Activated T-helper 1 cell treated with anti-CD3 and anti-CD28 coated beads, Interleukin-12 subunit alpha, Interleukin-12 subunit beta, Interleukin-2, Interleukin-4 antibody, amounts not matched to agents 30 ng/mL and 10 ng/mL and 1 ng/mL, durations not matched to agents 14 hours and 24 hours and 36 hours (primary cell): ENCODE measurements around the gene SLC15A2. TPM values are rescaled to one million over a fixed set of nuclear protein-coding genes. Genes with fewer than 3 reads are reported as not detected.
"Not testable (repeated sequence)": the region's sequence is repeated elsewhere in the genome, so short reads cannot be mapped to it uniquely, and the experiment has no call there.

Source experiments
- DNase-seq: peaks from one replicate; pipeline ENCODE4 v3.0.0; 2021; ENCODE audit warnings: low spot score
- H3K27ac Mint-ChIP-seq: one replicate; pipeline ENCODE4 v1.8.0; 2021; ENCODE audit warnings: mild to moderate bottlenecking, mixed read lengths
- H3K27me3 Mint-ChIP-seq: one replicate; pipeline ENCODE4 v1.8.0; 2022; ENCODE audit warnings: mild to moderate bottlenecking, moderate library complexity, mixed read lengths; ENCODE audit not compliant: insufficient read depth
- H3K36me3 Mint-ChIP-seq: one replicate; pipeline ENCODE4 v1.8.0; 2021; ENCODE audit warnings: low read depth, mixed read lengths
- H3K4me1 Mint-ChIP-seq: one replicate; pipeline ENCODE4 v1.8.0; 2021; ENCODE audit warnings: low read depth, mixed read lengths
- H3K4me3 Mint-ChIP-seq: one replicate; pipeline ENCODE4 v1.8.0; 2021; ENCODE audit warnings: mild to moderate bottlenecking, moderate library complexity, mixed read lengths
- H3K9me3 Mint-ChIP-seq: one replicate; pipeline ENCODE4 v1.8.0; 2021; ENCODE audit warnings: mixed read lengths
- intact Hi-C: fragments of 100-400 bp; cut with micrococcal nuclease; formaldehyde crosslinking; loops from one replicate; pipeline ENCODE4 v1.15.1; 2024
- total RNA-seq: library from RNA; stranded (reverse); gene quantifications from 2 replicates; pipeline ENCODE4 v1.2.3, GENCODE V29; 2022

SLC15A2 gene
- total RNA-seq, 1 donor from 2014 or later: 3.2 TPM

DNA sequence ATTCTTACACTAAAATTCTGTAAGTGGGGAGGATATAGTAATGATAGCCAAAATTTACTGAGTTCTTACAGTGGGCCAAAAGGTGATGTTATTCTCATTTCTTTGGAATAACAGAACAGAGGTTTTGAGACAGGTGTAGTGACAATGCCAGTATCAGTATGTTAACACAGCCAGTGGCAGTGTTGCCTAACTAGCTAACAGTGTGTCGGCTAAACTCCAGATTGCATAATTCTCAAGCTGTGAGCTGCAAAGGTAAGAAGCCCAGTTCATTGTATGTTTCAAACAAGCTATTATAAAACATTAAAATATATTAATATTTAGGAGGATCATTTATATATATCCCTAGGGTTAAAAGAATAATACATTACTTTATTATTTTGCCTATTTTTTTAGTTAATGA is 920 bp downstream of the SLC15A2 start:
- no peak for DNase-seq
- intact Hi-C loops: no loop called here
- Mint-ChIP-seq H3K27ac (no peak overlapping the region), H3K36me3 (peaks cover 5% of the 10 kb centered on the region), H3K27me3 (peaks cover 2% of the 10 kb centered on the region), H3K4me1 (no peaks in the 10 kb centered on the region), H3K9me3 (no peaks in the 10 kb centered on the region), H3K4me3 (no peak overlapping the region)

GRCh38 chr3:121895736-121896135 is 1.5 kb downstream of the SLC15A2 start:
- intact Hi-C loops: no loop called here
- Mint-ChIP-seq H3K9me3 (no peaks in the 10 kb centered on the region), H3K27me3 (peaks cover 2% of the 10 kb centered on the region), H3K4me3 (no peak overlapping the region), H3K4me1 (no peaks in the 10 kb centered on the region), H3K36me3 (peaks cover 5% of the 10 kb centered on the region), H3K27ac (no peak overlapping the region)
- no peak for DNase-seq

- H3K4me3 Mint-ChIP-seq: no peak overlapping the region
- peaks cover 2% of the 10 kb centered on the region for H3K27me3 Mint-ChIP-seq
- H3K9me3 Mint-ChIP-seq: no peaks in the 10 kb centered on the region
- no peak for DNase-seq
- intact Hi-C loops: no loop called here
- peaks cover 5% of the 10 kb centered on the region for H3K36me3 Mint-ChIP-seq
- no peak overlapping the region for H3K27ac Mint-ChIP-seq
- H3K4me1 Mint-ChIP-seq: no peaks in the 10 kb centered on the region
These were observed 2.6 kb downstream of the SLC15A2 start for GRCh38 chr3:121896823-121897222.

- H3K9me3 Mint-ChIP-seq: no peaks in the 10 kb centered on the region
- H3K27me3 Mint-ChIP-seq: peaks cover 2% of the 10 kb centered on the region
- no peak for DNase-seq
- no peak overlapping the region for H3K4me3 Mint-ChIP-seq
- intact Hi-C loops: no loop called here
- H3K27ac Mint-ChIP-seq: no peak overlapping the region
- H3K36me3 Mint-ChIP-seq: peaks cover 6% of the 10 kb centered on the region
- no peaks in the 10 kb centered on the region for H3K4me1 Mint-ChIP-seq
These were observed 3.1 kb downstream of the SLC15A2 start for GRCh38 chr3:121897296-121897695.

DNA sequence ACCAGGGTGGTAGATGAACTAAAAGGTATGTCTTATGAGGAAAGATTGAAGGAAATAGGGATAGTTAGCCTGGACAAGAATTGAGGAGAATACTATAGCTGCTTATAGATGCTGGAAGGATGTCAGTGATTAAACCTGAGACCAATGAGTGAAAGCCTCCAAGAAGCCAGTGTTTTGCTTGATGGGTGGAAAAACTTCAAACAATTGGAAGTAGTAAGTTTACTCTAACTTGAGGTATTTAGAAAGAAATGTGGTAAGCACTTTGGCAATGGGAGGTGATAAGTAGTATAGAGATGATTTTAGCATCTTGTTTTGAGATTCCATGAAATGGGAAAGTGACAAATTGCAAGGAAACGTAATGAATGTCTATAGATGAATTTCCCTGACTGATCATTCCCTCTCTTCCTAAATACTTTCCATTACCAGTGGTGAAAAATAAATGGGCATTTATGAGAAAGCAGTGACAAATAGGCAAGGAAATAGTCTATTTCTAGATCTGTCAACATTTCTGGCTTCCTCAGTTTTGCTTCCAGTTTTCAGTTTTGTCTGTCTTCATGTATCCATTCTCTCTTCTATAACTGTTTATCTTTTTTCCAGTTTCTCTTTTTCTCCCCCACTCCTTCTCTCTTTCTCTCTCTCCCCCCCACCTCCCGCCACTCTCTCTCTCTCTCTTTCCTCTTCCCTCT is 19.2 kb downstream of the SLC15A2 start:
- peaks cover 13% of the 10 kb centered on the region for H3K36me3 Mint-ChIP-seq
- no peaks in the 10 kb centered on the region for H3K27me3 Mint-ChIP-seq
- H3K9me3 Mint-ChIP-seq: peaks cover 2% of the 10 kb centered on the region
- no peak for DNase-seq
- peak overlapping the region; percentile 11 for H3K27ac Mint-ChIP-seq
- peaks cover 15% of the 10 kb centered on the region for H3K4me1 Mint-ChIP-seq
- H3K4me3 Mint-ChIP-seq: no peak overlapping the region
- intact Hi-C loops: loop anchor here (1.0 to 5.0 kb wide), 2 partner anchors 84 to 191 kb away; no protein-coding TSS in a partner anchor

- Mint-ChIP-seq H3K4me1 (peaks cover 13% of the 10 kb centered on the region), H3K36me3 (peaks cover 8% of the 10 kb centered on the region), H3K27me3 (no peaks in the 10 kb centered on the region), H3K27ac (no peak overlapping the region), H3K4me3 (no peak overlapping the region), H3K9me3 (no peaks in the 10 kb centered on the region)
- intact Hi-C loops: loop anchor here (5.0 kb wide), 1 partner anchor 83 kb away; no protein-coding TSS in a partner anchor
- DNase-seq: no peak
These were observed 20.1 kb downstream of the SLC15A2 start for GRCh38 chr3:121914081-121914998.

GRCh38 chr3:121916189-121916588 is 22.0 kb downstream of the SLC15A2 start:
- H3K27me3 Mint-ChIP-seq: no peaks in the 10 kb centered on the region
- intact Hi-C loops: no loop called here
- H3K4me1 Mint-ChIP-seq: peaks cover 13% of the 10 kb centered on the region
- peaks cover 3% of the 10 kb centered on the region for H3K36me3 Mint-ChIP-seq
- no peak overlapping the region for H3K27ac Mint-ChIP-seq
- no peaks in the 10 kb centered on the region for H3K9me3 Mint-ChIP-seq
- H3K4me3 Mint-ChIP-seq: no peak overlapping the region
- no peak for DNase-seq

DNA sequence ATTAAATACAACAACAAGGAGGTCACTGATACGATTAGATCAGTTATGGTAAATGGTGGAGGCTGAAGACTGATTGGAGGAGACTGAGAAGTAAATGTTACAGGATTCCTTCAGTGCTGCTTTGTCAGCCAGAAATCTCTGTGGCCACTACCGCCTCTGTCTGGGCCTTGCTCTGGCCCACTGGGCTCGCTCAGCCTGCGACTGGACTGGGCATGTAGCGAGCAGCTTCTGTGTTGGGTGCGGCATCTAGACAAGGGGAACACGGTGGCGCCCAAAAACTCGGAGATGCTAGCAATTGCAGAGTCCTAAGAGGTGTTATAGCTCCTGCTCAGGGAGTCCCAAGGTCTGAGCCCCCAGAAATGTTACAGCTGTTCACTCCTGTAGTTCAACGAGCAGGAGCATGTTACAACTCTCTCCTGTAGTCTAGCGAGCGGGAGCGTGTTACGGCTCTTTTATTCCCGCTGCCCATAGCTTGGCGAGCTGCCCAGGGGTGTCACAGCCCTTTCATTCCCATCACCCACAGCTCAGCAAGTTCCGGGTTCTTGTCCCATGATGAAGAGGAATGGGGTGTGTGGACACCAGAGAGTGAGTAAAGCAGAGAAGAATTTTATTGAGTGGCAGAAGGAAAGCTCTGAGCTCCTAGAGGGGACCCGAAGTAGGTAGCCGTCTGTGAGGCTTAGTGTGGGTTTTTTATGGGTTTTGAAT is 24.7 kb downstream of the SLC15A2 start:
- peaks cover 9% of the 10 kb centered on the region for H3K36me3 Mint-ChIP-seq
- no peak overlapping the region for H3K27ac Mint-ChIP-seq
- H3K27me3 Mint-ChIP-seq: no peaks in the 10 kb centered on the region
- H3K4me3 Mint-ChIP-seq: no peak overlapping the region
- H3K9me3 Mint-ChIP-seq: no peaks in the 10 kb centered on the region
- no peak for DNase-seq
- peaks cover 2% of the 10 kb centered on the region for H3K4me1 Mint-ChIP-seq
- intact Hi-C loops: no loop called here

GRCh38 chr3:121924734-121925133 is 30.5 kb downstream of the SLC15A2 start:
- H3K27me3 Mint-ChIP-seq: no peaks in the 10 kb centered on the region
- peaks cover 24% of the 10 kb centered on the region for H3K36me3 Mint-ChIP-seq
- H3K4me3 Mint-ChIP-seq: no peak overlapping the region
- intact Hi-C loops: no loop called here
- H3K4me1 Mint-ChIP-seq: no peaks in the 10 kb centered on the region
- H3K9me3 Mint-ChIP-seq: no peaks in the 10 kb centered on the region
- DNase-seq: no peak
- H3K27ac Mint-ChIP-seq: no peak overlapping the region

GRCh38 chr3:121926380-121926779 is 32.2 kb downstream of the SLC15A2 start:
- intact Hi-C loops: no loop called here
- H3K27me3 Mint-ChIP-seq: no peaks in the 10 kb centered on the region
- no peaks in the 10 kb centered on the region for H3K9me3 Mint-ChIP-seq
- peaks cover 33% of the 10 kb centered on the region for H3K36me3 Mint-ChIP-seq
- no peak for DNase-seq
- no peak overlapping the region for H3K4me3 Mint-ChIP-seq
- H3K27ac Mint-ChIP-seq: no peak overlapping the region
- H3K4me1 Mint-ChIP-seq: no peaks in the 10 kb centered on the region

DNA sequence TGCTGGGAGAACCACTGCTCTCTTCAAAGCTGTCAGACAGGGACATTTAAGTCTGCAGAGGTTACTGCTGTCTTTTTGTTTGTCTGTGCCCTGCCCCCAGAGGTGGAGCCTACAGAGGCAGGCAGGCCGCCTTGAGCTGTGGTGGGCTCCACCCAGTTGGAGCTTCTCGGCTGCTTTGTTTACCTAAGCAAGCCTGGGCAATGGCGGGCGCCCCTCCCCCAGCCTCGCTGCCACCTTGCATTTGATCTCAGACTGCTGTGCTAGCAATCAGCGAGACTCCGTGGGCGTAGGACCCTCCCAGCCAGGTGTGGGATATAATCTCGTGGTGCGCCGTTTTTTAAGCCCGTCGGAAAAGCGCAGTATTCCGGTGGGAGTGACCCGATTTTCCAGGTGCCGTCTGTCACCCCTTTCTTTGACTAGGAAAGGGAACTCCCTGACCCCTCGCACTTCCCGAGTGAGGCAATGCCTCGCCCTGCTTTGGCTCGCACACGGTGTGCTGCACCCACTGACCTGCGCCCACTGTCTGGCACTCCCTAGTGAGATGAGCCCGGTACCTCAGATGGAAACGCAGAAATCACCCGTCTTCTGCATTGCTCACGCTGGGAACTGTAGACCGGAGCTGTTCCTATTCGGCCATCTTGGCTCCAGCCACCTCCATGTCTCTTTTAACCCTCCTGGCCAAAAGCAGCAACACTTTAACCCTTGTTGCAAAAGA is 44.1 kb downstream of the SLC15A2 start:
- H3K27me3 Mint-ChIP-seq, H3K9me3 Mint-ChIP-seq, H3K27ac Mint-ChIP-seq, H3K36me3 Mint-ChIP-seq, H3K4me1 Mint-ChIP-seq, intact Hi-C loops, DNase-seq, H3K4me3 Mint-ChIP-seq: not testable (repeated sequence)

DNA sequence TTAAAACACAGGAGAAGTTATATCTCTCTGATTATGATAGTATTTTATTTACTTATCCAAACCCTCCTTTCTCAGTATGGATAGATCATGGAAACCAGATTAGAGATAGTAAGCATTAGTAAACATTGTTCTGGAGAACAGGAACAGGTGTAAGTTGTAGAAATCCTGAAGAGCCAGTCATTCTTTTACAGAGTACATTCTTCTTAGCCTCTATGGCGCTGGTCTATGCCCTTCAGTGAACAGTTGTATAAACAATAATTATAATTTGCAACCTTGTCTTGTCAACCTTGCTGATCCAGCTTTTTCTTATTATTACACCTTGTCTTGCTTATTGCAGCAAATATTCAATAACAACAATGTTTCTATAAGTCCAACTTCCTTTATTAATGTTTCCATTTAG is 47.4 kb downstream of the SLC15A2 start:
- Mint-ChIP-seq H3K36me3 (peaks cover 10% of the 10 kb centered on the region), H3K9me3 (no peaks in the 10 kb centered on the region), H3K4me3 (no peak overlapping the region), H3K4me1 (no peaks in the 10 kb centered on the region), H3K27ac (no peak overlapping the region), H3K27me3 (no peaks in the 10 kb centered on the region)
- intact Hi-C loops: no loop called here
- no peak for DNase-seq
